H9 (cell line): ENCODE measurements around the gene DCTPP1. TPM values are rescaled to one million over a fixed set of nuclear protein-coding genes. Genes with fewer than 3 reads are reported as not detected.

Source experiments
- DNase-seq: peaks from one replicate; pipeline ENCODE4 v3.0.0-alpha.2; 2017
- H2AFZ ChIP-seq: one replicate; pipeline ENCODE4 v1.6.1; 2013; ENCODE audit warnings: mild to moderate bottlenecking, low read length, control low read depth, moderate library complexity
- H2AK5ac ChIP-seq: 2 replicates; pipeline ENCODE4 v1.6.1; 2013; ENCODE audit warnings: low read length, control low read depth, mixed read lengths; ENCODE audit not compliant: insufficient read length
- H2BK120ac ChIP-seq: one replicate; pipeline ENCODE4 v1.6.1; 2013; ENCODE audit warnings: low read depth, mild to moderate bottlenecking, low read length, control low read depth, inconsistent platforms; ENCODE audit not compliant: poor library complexity, severe bottlenecking
- H2BK12ac ChIP-seq: 2 replicates; pipeline ENCODE4 v1.6.1; 2013; ENCODE audit warnings: low read length, control low read depth, mixed read lengths, low read depth; ENCODE audit not compliant: insufficient read length
- H2BK15ac ChIP-seq: 2 replicates; pipeline ENCODE4 v1.6.1; 2013; ENCODE audit warnings: low read depth, low read length, control low read depth
- H2BK20ac ChIP-seq: one replicate; pipeline ENCODE4 v1.6.1; 2013; ENCODE audit warnings: low read depth, mild to moderate bottlenecking, low read length, control low read depth, inconsistent platforms; ENCODE audit not compliant: poor library complexity, severe bottlenecking
- H2BK5ac ChIP-seq: 2 replicates; pipeline ENCODE4 v1.6.1; 2013; ENCODE audit warnings: low read length, control low read depth, mixed read lengths; ENCODE audit not compliant: insufficient read length
- H3K14ac ChIP-seq: 2 replicates; pipeline ENCODE4 v1.6.1; 2013; ENCODE audit warnings: low read length, control low read depth; ENCODE audit not compliant: insufficient read depth
- H3K18ac ChIP-seq: 2 replicates; pipeline ENCODE4 v1.6.1; 2013; ENCODE audit warnings: low read depth, mild to moderate bottlenecking, mixed read lengths, low read length, control low read depth; ENCODE audit not compliant: insufficient read length
- H3K23ac ChIP-seq: 2 replicates; pipeline ENCODE4 v1.6.1; 2013; ENCODE audit warnings: low read length, control low read depth, mixed read lengths, low read depth; ENCODE audit not compliant: insufficient read length
- H3K23me2 ChIP-seq: 2 replicates; pipeline ENCODE4 v1.6.1; 2013; ENCODE audit warnings: low read depth, mild to moderate bottlenecking, mixed read lengths, low read length, control low read depth; ENCODE audit not compliant: insufficient read length, poor library complexity, severe bottlenecking
- H3K27ac ChIP-seq: 2 replicates; pipeline ENCODE4 v1.5.1; 2013; ENCODE audit warnings: low read length, control low read depth, mixed read lengths, low read depth; ENCODE audit not compliant: insufficient read length
- H3K27me3 ChIP-seq: 2 replicates; pipeline ENCODE4 v1.6.1; 2013; ENCODE audit warnings: low read length, control low read depth, inconsistent platforms; ENCODE audit not compliant: insufficient read depth
- H3K4ac ChIP-seq: 2 replicates; pipeline ENCODE4 v1.6.1; 2013; ENCODE audit warnings: low read depth, mild to moderate bottlenecking, control low read depth, inconsistent platforms, low read length, moderate library complexity
- H3K4me1 ChIP-seq: 2 replicates; pipeline ENCODE4 v1.6.1; 2013; ENCODE audit warnings: low read length, control low read depth, inconsistent platforms; ENCODE audit not compliant: insufficient read depth
- H3K4me2 ChIP-seq: 2 replicates; pipeline ENCODE4 v1.6.1; 2013; ENCODE audit warnings: low read length, control low read depth, mixed read lengths; ENCODE audit not compliant: insufficient read length, insufficient read depth
- H3K56ac ChIP-seq: 2 replicates; pipeline ENCODE4 v1.6.1; 2013; ENCODE audit warnings: low read depth, mild to moderate bottlenecking, mixed read lengths, low read length, control low read depth; ENCODE audit not compliant: insufficient read length
- H3K79me1 ChIP-seq: 2 replicates; pipeline ENCODE4 v1.6.1; 2013; ENCODE audit warnings: low read depth, mild to moderate bottlenecking, moderate library complexity, low read length, control low read depth, inconsistent platforms; ENCODE audit not compliant: insufficient read depth, poor library complexity, severe bottlenecking
- H3K79me2 ChIP-seq: 2 replicates; pipeline ENCODE4 v1.6.1; 2013; ENCODE audit warnings: low read length, control low read depth, inconsistent platforms; ENCODE audit not compliant: insufficient read depth
- H3K9ac ChIP-seq: 2 replicates; pipeline ENCODE4 v1.6.1; 2013; ENCODE audit warnings: low read length, control low read depth, mixed read lengths; ENCODE audit not compliant: insufficient read length; ENCODE audit errors: extremely low read depth
- H3K9me3 ChIP-seq: one replicate; pipeline ENCODE4 v1.6.1; 2013; ENCODE audit warnings: low read depth, low read length, inconsistent platforms; ENCODE audit not compliant: control insufficient read depth
- H3T11ph ChIP-seq: one replicate; pipeline ENCODE4 v1.6.1; 2013; ENCODE audit warnings: mild to moderate bottlenecking, low read length, control low read depth, inconsistent platforms
- H4K20me1 ChIP-seq: one replicate; pipeline ENCODE4 v1.6.1; 2013; ENCODE audit not compliant: control insufficient read depth, insufficient read length, insufficient read depth
- H4K5ac ChIP-seq: 2 replicates; pipeline ENCODE4 v1.6.1; 2013; ENCODE audit warnings: low read depth, mild to moderate bottlenecking, mixed read lengths, low read length, control low read depth; ENCODE audit not compliant: insufficient read length
- H4K8ac ChIP-seq: replicated peaks from 2 replicates; pipeline ENCODE4 v1.6.1; 2013; ENCODE audit warnings: low read length, control low read depth, mixed read lengths, low read depth; ENCODE audit not compliant: insufficient read length
- H4K91ac ChIP-seq: 2 replicates; pipeline ENCODE4 v1.6.1; 2013; ENCODE audit warnings: low read depth, mild to moderate bottlenecking, moderate library complexity, mixed read lengths, low read length, control low read depth; ENCODE audit not compliant: insufficient read length
- H3K27ac Mint-ChIP-seq, 3 experiments: 2 replicates in 2 of 3; 3 replicates in 1 of 3; pipeline ENCODE4 v1.8.0; 2020 to 2021; ENCODE audit warnings: mixed read lengths in 3 of 3, mild to moderate bottlenecking in 1 of 3, moderate library complexity in 1 of 3
- H3K27me3 Mint-ChIP-seq: 2 replicates; pipeline ENCODE4 v1.8.0; 2021; ENCODE audit warnings: low read depth, mild to moderate bottlenecking, moderate library complexity, mixed read lengths
- H3K36me3 Mint-ChIP-seq, 3 experiments: 2 replicates in 2 of 3; 3 replicates in 1 of 3; pipeline ENCODE4 v1.8.0; 2020 to 2021; ENCODE audit warnings: low read depth in 3 of 3, mixed read lengths in 3 of 3; ENCODE audit not compliant: insufficient read depth in 1 of 3
- H3K4me1 Mint-ChIP-seq, 2 experiments: 2 replicates each; pipeline ENCODE4 v1.8.0; 2020; ENCODE audit warnings: mixed read lengths in 2 of 2
- H3K4me3 Mint-ChIP-seq, 2 experiments: 2 replicates in 1 of 2; 3 replicates in 1 of 2; pipeline ENCODE4 v1.8.0; 2020 to 2021; ENCODE audit warnings: mild to moderate bottlenecking in 2 of 2, mixed read lengths in 2 of 2, moderate library complexity in 1 of 2
- H3K9me3 Mint-ChIP-seq, 2 experiments: 2 replicates in 1 of 2; 3 replicates in 1 of 2; pipeline ENCODE4 v1.8.0; 2020; ENCODE audit warnings: mild to moderate bottlenecking in 2 of 2, mixed read lengths in 2 of 2, moderate library complexity in 1 of 2
- WGBS: extraction: QIAGEN DNeasy Blood & Tissue Kit; methylation state at CpG from one replicate; pipeline ENCODE4 v1.1.7; 2013; ENCODE audit warnings: missing lambda C conversion rate, low lambda C conversion rate, mixed read lengths; ENCODE audit not compliant: insufficient read length; ENCODE audit errors: extremely low coverage; 5-methylcytosine and 5-hydroxymethylcytosine counted together
- total RNA-seq: library from RNA; stranded (reverse); gene quantifications from 2 replicates; pipeline ENCODE4 v1.2.1, GENCODE V29; 2021
- TF ChIP-seq, protein P1 (sequence below): fragments of 200-600 bp; sonication (generic); conservative IDR thresholded peaks from 3 replicates; pipeline ENCODE4 v1.8.0; 2021; ENCODE audit warnings: antibody characterized with exemption, mild to moderate bottlenecking

DCTPP1 gene
- total RNA-seq, 1 experiment from 2014 or later: 78.3 TPM

DNA sequence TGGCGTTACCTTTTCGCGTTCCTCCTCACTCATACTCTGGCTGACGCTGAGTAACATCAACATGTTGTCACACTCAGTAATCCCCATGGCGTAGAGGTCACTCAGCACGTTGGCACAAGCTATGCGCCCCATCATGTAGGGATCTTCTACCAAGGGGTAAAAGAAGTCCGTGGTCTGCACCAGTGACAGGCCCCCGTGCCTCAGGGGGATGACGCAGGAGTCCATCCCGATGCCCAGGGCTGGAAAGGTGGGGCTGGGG lies 15.2 kb upstream of the DCTPP1 start:
- Histone ChIP-seq H2BK15ac (no peak overlapping the region), H3K27ac (no peak overlapping the region), H3K79me2 (no peaks in the 10 kb centered on the region; the same call in 1 of the 2 replicates), H3K79me1 (no peaks in the 10 kb centered on the region), H3K4ac (no peak overlapping the region), H4K20me1 (no peaks in the 10 kb centered on the region), H4K8ac (no peak overlapping the region), H3K27me3 (no peaks in the 10 kb centered on the region), H3K56ac (no peak overlapping the region), H3K4me2 (peak overlapping the region; percentile 68), H4K5ac (no peak overlapping the region), H3K4me1 (peaks cover 3% of the 10 kb centered on the region; the same call in 1 of the 2 replicates), H2AFZ (no peak overlapping the region), H3K9me3 (no peaks in the 10 kb centered on the region), H2BK20ac (no peak overlapping the region), H4K91ac (no peak overlapping the region), H2AK5ac (no peak overlapping the region), H2BK12ac (no peak overlapping the region), H3K18ac (no peak overlapping the region), H2BK120ac (no peak overlapping the region), H3T11ph (no peak overlapping the region), H3K23me2 (peaks cover 5% of the 10 kb centered on the region), H3K9ac (peak overlapping the region; percentile 37), H3K14ac (no peak overlapping the region), H3K23ac (no peak overlapping the region), H2BK5ac (no peak overlapping the region)
- no peak for DNase-seq
- no CpG with 5 or more reads among the region's 11 CpGs for WGBS
- H3K4me1 Mint-ChIP-seq: peaks cover 14 to 18% of the 10 kb centered on the region in 2 experiments
- H3K27ac Mint-ChIP-seq: no peak overlapping the region; a peak in 1 of 7 replicates
- H3K4me3 Mint-ChIP-seq: peak overlapping the region; percentile 84 to 89
- H3K9me3 Mint-ChIP-seq: peaks cover 6 to 10% of the 10 kb centered on the region in 2 experiments; a peak in 3 of 5 replicates
- TF ChIP-seq, protein P1, sequence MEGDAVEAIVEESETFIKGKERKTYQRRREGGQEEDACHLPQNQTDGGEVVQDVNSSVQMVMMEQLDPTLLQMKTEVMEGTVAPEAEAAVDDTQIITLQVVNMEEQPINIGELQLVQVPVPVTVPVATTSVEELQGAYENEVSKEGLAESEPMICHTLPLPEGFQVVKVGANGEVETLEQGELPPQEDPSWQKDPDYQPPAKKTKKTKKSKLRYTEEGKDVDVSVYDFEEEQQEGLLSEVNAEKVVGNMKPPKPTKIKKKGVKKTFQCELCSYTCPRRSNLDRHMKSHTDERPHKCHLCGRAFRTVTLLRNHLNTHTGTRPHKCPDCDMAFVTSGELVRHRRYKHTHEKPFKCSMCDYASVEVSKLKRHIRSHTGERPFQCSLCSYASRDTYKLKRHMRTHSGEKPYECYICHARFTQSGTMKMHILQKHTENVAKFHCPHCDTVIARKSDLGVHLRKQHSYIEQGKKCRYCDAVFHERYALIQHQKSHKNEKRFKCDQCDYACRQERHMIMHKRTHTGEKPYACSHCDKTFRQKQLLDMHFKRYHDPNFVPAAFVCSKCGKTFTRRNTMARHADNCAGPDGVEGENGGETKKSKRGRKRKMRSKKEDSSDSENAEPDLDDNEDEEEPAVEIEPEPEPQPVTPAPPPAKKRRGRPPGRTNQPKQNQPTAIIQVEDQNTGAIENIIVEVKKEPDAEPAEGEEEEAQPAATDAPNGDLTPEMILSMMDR: no peak
- peaks cover 15 to 27% (median 23%) of the 10 kb centered on the region in 3 experiments for H3K36me3 Mint-ChIP-seq
- H3K27me3 Mint-ChIP-seq: peaks cover 21% of the 10 kb centered on the region
